ENCODE data around the gene CSNK1D.
A peak's percentile ranks its signal among the peaks of the same experiment; 100 is the strongest.

CSNK1D gene

DNA sequence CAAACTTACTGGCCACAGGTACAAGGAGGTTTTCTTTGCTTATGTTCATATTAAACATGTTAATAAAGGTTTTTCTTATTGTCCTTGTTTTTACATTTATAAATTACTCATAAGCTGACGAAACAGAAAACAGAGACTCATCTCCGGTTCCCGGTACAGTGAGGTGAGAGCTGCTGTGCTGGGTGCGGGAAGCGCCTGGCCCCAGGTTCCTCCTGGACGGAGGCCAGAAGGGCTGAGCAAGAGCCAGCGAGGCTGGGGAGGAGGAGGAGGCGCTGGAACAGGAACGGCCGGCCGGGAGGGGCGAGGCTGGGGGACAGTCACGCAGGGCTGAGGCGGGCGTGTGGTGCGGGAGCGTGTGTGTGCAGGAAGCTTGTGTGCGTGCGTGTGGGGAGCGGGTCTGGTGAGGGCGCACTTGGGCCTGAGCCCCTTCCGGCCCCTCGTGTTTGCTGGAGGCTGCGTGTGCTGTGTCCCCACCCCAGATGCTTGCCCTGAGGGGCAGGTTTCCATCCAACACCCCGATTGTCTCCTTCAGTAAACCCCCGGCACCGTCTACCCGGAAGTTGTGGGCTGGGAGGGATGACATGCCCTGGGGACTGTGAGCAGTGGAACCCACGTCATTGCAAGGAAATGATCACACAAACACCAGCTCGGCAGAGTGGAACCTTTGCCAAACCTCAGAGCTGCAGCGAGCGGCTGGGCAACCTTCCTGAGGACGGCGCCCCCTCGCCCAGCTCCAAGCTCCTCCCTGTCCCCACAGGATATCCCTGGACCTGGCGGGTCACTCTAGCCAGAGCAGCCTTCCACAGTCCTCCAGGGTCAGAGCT, 24.4 kb upstream of the CSNK1D start:
- H3K4me3 ChIP-seq (ENCODE audit: low read depth, low read length) = peak overlapping the region; percentile 63
- TF ChIP-seq, protein P1, sequence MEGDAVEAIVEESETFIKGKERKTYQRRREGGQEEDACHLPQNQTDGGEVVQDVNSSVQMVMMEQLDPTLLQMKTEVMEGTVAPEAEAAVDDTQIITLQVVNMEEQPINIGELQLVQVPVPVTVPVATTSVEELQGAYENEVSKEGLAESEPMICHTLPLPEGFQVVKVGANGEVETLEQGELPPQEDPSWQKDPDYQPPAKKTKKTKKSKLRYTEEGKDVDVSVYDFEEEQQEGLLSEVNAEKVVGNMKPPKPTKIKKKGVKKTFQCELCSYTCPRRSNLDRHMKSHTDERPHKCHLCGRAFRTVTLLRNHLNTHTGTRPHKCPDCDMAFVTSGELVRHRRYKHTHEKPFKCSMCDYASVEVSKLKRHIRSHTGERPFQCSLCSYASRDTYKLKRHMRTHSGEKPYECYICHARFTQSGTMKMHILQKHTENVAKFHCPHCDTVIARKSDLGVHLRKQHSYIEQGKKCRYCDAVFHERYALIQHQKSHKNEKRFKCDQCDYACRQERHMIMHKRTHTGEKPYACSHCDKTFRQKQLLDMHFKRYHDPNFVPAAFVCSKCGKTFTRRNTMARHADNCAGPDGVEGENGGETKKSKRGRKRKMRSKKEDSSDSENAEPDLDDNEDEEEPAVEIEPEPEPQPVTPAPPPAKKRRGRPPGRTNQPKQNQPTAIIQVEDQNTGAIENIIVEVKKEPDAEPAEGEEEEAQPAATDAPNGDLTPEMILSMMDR (IDR thresholded peaks at IDR 0.05; ENCODE audit: low read depth, low read length, missing control alignments) = no peak
- peak; percentile 73 for DNase-seq (ENCODE audit: low read depth)

DNA sequence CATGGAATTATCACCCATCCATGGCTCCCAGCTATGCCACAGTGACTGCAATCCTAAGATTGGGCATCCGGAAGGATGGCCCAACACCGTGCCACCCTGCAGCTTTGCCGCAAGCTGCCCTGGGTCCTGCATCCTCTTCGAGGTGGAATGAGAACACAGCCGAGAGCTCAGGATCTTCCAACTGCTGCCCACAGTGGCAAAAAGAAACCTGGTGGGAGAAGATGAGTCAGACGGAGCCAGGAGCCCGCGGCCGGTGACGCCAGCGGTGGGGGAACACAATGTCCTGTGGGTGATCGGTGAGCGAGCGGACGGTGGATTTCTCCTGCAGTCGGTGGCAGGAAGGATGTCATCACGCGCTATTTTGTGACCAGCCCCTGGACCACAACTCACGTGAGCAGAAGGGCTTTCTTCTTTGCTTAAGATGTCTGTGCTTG, 23.8 kb upstream of the CSNK1D start:
- peak overlapping the region; percentile 63 for H3K4me3 ChIP-seq (ENCODE audit: low read depth, low read length)
- peak; percentile 65 for DNase-seq (ENCODE audit: low read depth)
- TF ChIP-seq, protein P1 (IDR thresholded peaks at IDR 0.05; ENCODE audit: low read depth, low read length, missing control alignments) = no peak

DNA sequence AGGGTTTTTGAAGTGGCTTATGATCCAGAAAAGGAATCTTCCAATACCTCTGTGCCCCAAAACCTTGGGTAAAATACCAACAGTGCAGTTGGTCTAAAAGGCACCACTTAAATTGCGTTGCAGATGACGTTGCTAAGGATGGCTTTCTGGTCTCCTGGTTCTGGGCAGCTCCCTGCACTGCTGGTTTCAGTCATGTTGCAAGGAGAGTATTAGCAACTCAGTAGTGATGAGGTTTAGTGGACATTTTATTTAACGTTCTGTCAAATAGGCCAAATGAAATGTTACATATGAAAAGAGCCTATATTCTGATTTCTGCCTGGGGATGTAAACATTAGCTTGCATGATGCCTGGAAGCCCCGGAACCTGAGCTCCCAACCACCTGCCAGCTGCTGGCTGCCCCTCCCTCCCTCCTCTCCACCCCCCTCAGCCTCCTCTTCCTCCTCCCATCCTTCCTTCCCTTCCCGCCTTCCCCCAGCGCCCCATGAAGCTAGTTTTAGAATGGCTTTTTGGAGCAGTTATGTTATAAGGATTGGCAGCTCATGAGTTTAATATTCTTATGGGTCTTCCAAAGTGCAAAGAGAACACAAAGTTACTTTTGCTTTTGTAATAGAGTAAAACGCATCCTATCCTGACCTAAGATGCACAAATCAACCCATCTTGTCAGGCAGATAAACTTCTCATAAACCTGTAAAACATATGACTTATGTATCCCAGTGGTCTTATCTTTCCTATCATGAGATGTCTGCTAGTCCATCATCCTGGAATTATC, 23.2 kb upstream of the CSNK1D start:
- TF ChIP-seq, protein P1 (IDR thresholded peaks at IDR 0.05; ENCODE audit: low read depth, low read length, missing control alignments) = no peak
- H3K4me3 ChIP-seq (ENCODE audit: low read depth, low read length) = peak overlapping the region; percentile 63; the same call in 1 of the 2 replicates
- no peak for DNase-seq (ENCODE audit: low read depth)

DNA sequence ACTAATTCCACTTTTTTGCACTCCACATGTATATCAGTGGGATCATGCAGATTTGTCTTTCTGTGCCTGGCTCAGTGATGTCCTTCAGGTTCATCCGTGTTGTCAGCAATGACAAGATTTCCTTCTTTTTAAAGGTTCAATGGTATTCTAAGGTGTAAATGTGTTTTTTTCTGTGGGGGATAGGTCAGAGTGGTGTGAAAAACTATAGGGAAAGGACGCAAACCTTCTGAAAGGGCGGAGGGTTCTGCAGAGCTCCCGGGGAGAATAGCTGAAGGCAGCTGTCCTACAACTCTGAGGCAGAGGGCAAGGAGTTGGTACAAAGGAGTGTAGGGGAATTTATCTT, 21.9 kb upstream of the CSNK1D start:
- no peak overlapping the region for H3K4me3 ChIP-seq (ENCODE audit: low read depth, low read length)
- TF ChIP-seq, protein P1 (IDR thresholded peaks at IDR 0.05; ENCODE audit: low read depth, low read length, missing control alignments) = no peak
- no peak for DNase-seq (ENCODE audit: low read depth)

DNA sequence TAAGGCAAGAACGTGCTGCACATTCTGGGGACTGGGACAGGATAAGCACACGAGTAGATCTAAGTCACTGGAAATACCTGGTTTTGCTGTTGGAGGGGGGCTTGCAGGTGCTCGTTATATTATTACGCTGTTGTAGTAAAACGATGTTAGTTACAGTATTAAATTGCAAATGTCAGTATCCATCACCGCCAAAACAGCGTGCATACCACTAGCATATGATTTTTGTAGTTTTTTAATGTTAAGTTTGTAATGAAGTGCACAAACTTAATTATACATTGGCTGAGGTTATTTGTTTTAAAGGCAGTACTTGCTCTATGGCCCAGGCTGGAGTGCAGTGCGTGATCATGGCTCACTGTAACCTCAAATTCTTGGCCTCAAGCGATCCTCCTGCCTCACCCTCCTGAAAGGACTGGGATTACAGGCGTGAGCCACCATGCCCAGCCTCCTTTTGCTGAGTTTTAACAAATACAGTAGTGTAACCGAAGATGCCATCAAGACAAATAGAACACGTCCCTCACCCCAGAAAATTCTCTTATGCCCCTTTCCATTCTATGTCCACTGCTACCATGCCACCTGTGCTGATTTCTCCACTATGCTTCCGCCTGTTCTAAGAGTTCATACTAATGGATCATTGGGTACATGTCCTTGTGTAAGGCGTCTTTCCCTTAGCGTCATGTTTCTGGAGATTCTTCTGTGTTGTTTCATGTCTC, 20.7 kb upstream of the CSNK1D start:
- TF ChIP-seq, protein P1 (IDR thresholded peaks at IDR 0.05; ENCODE audit: low read depth, low read length, missing control alignments) = no peak
- DNase-seq (ENCODE audit: low read depth) = no peak

DNA sequence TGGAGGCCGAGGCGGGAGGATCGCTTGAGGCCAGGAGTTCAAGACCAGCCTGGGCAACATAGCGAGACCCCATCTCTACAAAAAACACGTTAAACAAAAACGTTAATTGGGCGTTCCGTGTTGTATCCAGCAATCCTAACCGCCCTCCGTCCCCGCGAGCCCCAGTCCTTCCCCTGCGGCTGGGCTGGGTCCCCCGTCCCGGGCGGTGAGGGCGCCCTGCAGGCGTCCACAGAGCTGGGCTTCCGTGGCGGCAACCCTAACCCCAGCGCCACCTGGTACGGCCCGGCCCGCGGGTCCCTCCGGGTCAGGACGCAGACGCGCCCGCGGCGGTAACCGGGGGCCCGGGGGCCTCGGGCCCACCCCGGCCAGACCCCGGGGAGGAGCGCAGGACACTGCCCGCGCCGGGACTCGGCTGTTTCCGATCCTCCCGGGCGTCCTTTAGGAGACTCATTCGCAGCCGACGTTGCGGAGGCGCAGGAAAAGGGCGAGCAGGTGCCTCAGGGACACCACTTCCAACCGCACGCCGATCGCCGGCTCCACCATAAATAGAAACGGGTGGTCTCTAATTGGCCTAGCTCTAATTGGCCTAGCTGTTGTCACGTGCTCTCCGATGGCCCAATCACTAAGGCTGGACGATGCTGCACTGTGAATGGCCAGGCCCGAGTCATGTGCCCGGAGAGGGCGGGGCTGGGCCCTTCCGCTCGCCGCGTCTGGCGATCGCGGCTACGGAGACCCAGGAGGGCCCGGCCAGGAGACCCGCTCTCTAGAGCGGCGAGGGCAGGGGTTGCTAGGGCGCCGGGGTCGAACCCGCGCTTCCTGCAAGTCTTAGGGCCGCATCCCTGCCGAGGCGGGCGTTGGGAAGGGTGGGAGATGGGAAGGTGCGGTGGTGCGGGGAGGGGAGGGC, 19.0 kb upstream of the CSNK1D start:
- peak; percentile 96 for DNase-seq (ENCODE audit: low read depth)
- peak overlapping the region; percentile 73 for H3K4me3 ChIP-seq (ENCODE audit: low read depth, low read length)
- TF ChIP-seq, protein P1 (IDR thresholded peaks at IDR 0.05; ENCODE audit: low read depth, low read length, missing control alignments) = no peak

More for the DNA sequence above, 20.7 kb upstream of the CSNK1D start:
- no peak overlapping the region for H3K4me3 ChIP-seq (ENCODE audit: low read depth, low read length)
